ENCODE data around the gene DDX51.

DNA sequence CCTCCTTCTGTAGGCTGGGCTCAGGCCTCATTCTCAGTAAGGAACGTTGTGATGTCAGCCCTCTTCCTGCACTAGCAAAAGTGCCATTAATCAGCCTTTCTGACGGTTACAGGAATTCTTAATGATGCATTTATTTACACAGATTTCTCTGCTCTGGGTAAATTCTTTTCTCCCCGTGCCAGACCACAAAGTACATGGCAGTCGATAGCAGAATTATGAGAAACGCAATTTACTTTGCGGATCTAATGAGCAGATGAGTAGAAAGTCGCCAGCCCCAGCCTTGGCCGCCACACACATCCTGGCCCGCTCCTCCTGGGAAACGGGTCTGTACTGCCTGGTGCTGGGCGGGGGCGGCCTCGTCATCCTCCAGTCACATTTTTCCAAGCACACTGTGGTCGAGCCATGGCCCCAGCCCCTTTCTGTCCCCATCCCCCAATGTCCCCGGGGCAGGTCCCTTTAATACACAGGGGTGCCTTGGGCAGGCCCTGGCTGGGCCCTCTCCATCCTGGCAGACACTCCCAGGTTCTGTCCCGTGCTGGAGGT, 26.0 kb upstream of the DDX51 start:
- TF ChIP-seq, protein P1, sequence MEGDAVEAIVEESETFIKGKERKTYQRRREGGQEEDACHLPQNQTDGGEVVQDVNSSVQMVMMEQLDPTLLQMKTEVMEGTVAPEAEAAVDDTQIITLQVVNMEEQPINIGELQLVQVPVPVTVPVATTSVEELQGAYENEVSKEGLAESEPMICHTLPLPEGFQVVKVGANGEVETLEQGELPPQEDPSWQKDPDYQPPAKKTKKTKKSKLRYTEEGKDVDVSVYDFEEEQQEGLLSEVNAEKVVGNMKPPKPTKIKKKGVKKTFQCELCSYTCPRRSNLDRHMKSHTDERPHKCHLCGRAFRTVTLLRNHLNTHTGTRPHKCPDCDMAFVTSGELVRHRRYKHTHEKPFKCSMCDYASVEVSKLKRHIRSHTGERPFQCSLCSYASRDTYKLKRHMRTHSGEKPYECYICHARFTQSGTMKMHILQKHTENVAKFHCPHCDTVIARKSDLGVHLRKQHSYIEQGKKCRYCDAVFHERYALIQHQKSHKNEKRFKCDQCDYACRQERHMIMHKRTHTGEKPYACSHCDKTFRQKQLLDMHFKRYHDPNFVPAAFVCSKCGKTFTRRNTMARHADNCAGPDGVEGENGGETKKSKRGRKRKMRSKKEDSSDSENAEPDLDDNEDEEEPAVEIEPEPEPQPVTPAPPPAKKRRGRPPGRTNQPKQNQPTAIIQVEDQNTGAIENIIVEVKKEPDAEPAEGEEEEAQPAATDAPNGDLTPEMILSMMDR (conservative IDR thresholded peaks at IDR 0.05; ENCODE audit: low read depth in 2 of 2): no peak
- TF ChIP-seq CREB1 (CRISPR knock-in tag; IDR thresholded peaks at IDR 0.05; ENCODE audit: low read depth): no peak
- no peak for TF ChIP-seq EZH2 (IDR thresholded peaks at IDR 0.05; ENCODE audit: low read depth, unreplicated experiment)
- no peak for TF ChIP-seq POLR2AphosphoS5 (IDR thresholded peaks at IDR 0.05; ENCODE audit: low read depth)
- TF ChIP-seq REST (IDR thresholded peaks at IDR 0.05; ENCODE audit: unreplicated experiment): no peak
- TF ChIP-seq STAT1 (IDR thresholded peaks at IDR 0.05; ENCODE audit: unreplicated experiment): no peak
- no peak for TF ChIP-seq JUNB (IDR thresholded peaks at IDR 0.05; ENCODE audit: unreplicated experiment)
- TF ChIP-seq NANOG (IDR thresholded peaks at IDR 0.05; ENCODE audit: borderline replicate concordance): no peak
- no peak for TF ChIP-seq EZH2phosphoT487 (IDR thresholded peaks at IDR 0.05; ENCODE audit: unreplicated experiment)

Measured in GM23338 (cell line).